Ecto neural progenitor cell (in vitro differentiated cells): ENCODE measurements around the gene PFKP.

Source experiments
- DNase-seq: peaks from one replicate; pipeline ENCODE4 v3.0.0-alpha.2; 2018; ENCODE audit warnings: low spot score

Gene PFKP

GRCh38 chr10:3067118-3067858, at the start of gene PFKP:
Gene PFKP (plus strand): TSS chr10:3067548. CDS start chr10:3067596, 48 bp downstream.
- DNase-seq, result no peak

GRCh38 chr10:3018247-3018646, 49.1 kb upstream of the PFKP start:
- DNase-seq, result no peak

- no peak for DNase-seq
These were observed 47.0 kb upstream of the PFKP start for GRCh38 chr10:3020311-3020710.

GRCh38 chr10:3020881-3021280, 46.5 kb upstream of the PFKP start:
- no peak for DNase-seq

GRCh38 chr10:3022027-3022426, 45.3 kb upstream of the PFKP start:
- no peak for DNase-seq

GRCh38 chr10:3023892-3024291, 43.5 kb upstream of the PFKP start:
- DNase-seq, result no peak

- DNase-seq, result no peak
These were observed 42.2 kb upstream of the PFKP start for GRCh38 chr10:3025026-3025683.

GRCh38 chr10:3027866-3028265, 39.5 kb upstream of the PFKP start:
- no peak for DNase-seq

GRCh38 chr10:3028441-3028840, 38.9 kb upstream of the PFKP start:
- no peak for DNase-seq

GRCh38 chr10:3030765-3031164, 36.6 kb upstream of the PFKP start:
- no peak for DNase-seq

GRCh38 chr10:3031490-3031889, 35.9 kb upstream of the PFKP start:
- DNase-seq, result no peak

- no peak for DNase-seq
These were observed 33.4 kb upstream of the PFKP start for GRCh38 chr10:3033925-3034324.

- no peak for DNase-seq
These were observed 32.7 kb upstream of the PFKP start for GRCh38 chr10:3034616-3035015.

- no peak for DNase-seq
These were observed 31.0 kb upstream of the PFKP start for GRCh38 chr10:3036155-3037021.

- DNase-seq, result no peak
These were observed 30.2 kb upstream of the PFKP start for GRCh38 chr10:3037182-3037581.

- DNase-seq, result no peak
These were observed 27.3 kb upstream of the PFKP start for GRCh38 chr10:3040069-3040468.

- no peak for DNase-seq
These were observed 24.8 kb upstream of the PFKP start for GRCh38 chr10:3042589-3042988.

- DNase-seq, result peak; percentile 75
These were observed 23.6 kb upstream of the PFKP start for GRCh38 chr10:3043512-3044368.

GRCh38 chr10:3045471-3046209, 21.7 kb upstream of the PFKP start:
- peak; percentile 89 for DNase-seq

- no peak for DNase-seq
These were observed 21.1 kb upstream of the PFKP start for GRCh38 chr10:3046210-3046779.
